Stimulated activated CD4-positive, alpha-beta T cell treated with anti-CD3 and anti-CD28 coated beads, Interleukin-2, amount 100 ng/mL, for 24 hours (primary cell): ENCODE measurements around the gene ATP1B3.
A peak's percentile ranks its signal among the peaks of the same experiment; 100 is the strongest.
"Not testable (repeated sequence)": the region's sequence is repeated elsewhere in the genome, so short reads cannot be mapped to it uniquely, and the experiment has no call there.

Source experiments
- DNase-seq, 2 donors: peaks; one replicate each; pipeline ENCODE4 v3.0.0-alpha.2; 2020

ATP1B3 gene

GRCh38 chr3:141909408-141909807 is 33.0 kb downstream of the ATP1B3 start:
- no peak for DNase-seq

DNA sequence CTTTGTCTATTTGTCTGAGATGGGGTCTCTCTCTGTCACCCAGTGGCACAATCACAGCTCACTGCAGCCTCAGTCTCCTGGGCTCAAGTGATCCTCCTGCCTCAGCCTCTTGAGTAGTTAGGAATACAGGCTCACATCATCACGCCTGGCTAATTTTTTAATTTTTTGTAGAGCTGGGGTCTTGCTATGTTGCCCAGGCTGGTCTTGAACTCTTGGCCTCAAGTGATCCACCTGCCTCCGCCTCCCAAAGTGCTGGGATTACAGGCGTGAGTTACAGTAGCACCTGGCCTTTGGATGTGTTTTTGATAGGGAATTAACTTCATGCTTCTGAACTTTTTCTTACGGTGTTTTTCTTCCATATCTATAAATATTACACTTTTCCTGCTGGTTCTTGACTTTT is 33.5 kb downstream of the ATP1B3 start:
- DNase-seq: not testable (repeated sequence)

DNA sequence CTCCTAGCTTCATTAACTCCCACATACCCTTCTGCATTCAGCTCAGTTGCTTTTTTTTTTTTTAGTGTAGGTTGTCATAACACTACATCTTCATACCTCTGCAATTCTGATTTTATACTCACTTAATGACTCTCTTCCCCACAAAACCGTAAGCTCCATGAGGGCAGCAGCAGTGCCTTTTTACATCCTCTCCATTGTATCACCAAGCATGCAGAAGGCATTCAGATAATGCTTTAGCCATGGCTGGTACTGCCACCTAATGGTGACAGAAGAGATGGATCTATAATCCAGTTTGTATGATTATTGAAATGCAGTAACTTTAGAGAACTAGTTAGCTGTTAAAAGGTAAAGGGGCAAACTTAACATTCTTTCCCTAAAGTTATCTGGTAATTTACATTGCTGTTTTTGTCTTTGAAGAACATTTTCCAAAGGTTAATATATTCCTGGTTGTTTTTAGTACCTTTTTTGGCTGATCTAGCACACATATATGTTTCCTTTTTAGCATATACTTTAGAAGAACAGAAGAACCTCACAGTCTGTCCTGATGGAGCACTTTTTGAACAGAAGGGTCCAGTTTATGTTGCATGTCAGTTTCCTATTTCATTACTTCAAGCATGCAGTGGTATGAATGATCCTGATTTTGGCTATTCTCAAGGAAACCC is 36.8 kb downstream of the ATP1B3 start:
- peak; percentile 23 to 37 for DNase-seq

GRCh38 chr3:141914311-141914710 is 37.9 kb downstream of the ATP1B3 start:
- no peak for DNase-seq

- no peak for DNase-seq
Measured at GRCh38 chr3:141915016-141915415, 38.6 kb downstream of the ATP1B3 start.

DNA sequence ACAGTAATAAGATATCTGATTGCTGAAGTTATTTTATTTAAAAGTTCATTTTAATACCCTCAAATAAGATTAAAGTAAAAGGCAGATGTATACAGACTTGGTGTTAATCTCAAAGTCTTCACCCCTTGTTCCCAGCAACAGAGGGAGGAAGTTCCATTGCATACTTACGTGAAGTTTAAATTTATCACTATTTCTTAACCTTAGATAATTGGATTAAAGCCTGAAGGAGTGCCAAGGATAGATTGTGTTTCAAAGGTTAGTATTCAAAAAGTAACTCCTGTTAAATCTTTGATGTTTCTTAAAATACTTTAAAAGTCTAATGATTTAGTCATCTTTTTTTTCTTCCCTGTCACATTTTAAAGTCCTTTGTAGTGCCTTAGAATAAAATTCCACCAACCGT is 39.3 kb downstream of the ATP1B3 start:
- no peak for DNase-seq

DNA sequence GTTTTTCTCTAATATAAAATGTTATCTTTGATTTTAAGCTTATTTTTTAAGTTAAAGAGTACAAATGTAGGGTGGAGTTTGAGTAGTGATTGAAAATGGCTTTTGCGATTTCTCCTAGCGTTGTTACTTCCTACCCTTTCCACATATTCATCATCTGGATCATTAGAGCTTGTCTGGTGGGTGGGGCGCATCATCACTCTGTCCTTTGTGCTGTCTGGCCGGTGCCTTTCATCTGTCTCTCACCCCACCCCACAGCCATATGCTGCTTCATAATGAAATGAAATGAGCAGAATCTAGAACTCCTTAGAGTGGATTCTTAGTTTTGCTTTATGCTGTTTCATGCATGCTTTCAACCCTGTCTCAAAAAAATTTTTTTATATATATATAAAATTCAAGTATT is 44.3 kb downstream of the ATP1B3 start:
- no peak for DNase-seq

DNA sequence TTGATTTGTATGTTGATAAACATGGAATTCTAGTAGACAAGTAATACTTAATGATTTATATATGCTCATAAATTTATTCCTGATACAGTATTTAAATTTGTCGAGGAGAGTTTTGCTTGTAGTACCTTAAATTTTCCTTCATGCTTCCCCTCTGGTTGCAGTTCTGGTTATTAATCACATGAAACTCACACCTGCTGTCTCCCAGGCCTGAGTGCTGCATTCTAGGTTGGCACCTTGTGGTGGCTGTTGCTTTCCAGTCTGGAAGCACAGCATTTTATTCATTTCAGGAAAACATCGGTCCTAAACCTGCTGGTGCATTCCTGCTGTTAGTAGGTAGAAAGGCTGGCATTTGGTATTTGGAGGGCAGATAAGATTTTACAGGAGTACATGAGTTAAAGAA is 44.9 kb downstream of the ATP1B3 start:
- no peak for DNase-seq

DNA sequence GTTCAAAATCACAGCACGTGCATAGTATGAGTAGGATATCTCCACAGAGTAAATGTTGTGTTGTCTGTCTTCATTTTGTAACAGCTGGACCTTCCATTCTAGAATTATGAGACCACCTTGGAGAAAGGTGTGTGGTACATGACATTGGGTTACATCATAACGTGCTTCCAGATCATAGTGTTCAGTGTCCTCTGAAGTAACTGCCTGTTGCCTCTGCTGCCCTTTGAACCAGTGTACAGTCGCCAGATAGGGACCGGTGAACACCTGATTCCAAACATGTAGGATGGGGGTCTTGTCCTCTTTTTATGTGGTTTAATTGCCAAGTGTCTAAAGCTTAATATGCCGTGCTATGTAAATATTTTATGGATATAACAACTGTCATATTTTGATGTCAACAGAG is 49.2 kb downstream of the ATP1B3 start:
- DNase-seq: not testable (repeated sequence)

- no peak for DNase-seq
Measured at GRCh38 chr3:141926929-141927328, 50.5 kb downstream of the ATP1B3 start.

DNA sequence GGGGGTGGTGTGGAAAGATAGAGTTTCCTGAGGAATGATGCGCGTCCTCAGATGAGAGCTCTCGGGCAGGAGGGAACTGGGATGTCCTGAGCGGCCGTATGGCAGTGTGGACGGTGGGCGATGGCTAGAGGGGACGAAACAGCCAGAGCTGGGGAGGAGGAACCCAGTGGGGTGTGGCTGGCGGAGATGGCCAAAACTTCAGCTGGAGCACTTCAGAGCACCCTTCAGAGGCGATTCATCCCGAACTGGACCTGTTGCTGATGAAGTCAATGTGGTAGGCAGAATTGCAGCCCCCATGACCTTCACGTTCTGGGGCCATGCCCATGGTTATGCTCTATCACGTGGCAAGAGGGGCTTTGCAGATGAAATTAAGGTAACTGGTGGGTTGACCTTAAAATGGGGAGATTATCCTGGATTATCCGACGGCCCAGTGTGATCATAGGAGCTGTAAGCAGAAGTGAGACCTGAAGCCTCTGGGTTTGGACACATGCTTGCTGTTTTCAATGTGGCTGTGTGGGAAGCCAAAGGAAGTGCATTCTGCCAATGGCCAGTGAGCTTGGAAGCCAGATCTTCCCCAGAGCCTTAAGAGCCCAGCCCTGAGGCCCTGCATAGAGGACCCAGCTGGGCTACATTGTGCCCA is 52.3 kb downstream of the ATP1B3 start:
- no peak for DNase-seq

DNA sequence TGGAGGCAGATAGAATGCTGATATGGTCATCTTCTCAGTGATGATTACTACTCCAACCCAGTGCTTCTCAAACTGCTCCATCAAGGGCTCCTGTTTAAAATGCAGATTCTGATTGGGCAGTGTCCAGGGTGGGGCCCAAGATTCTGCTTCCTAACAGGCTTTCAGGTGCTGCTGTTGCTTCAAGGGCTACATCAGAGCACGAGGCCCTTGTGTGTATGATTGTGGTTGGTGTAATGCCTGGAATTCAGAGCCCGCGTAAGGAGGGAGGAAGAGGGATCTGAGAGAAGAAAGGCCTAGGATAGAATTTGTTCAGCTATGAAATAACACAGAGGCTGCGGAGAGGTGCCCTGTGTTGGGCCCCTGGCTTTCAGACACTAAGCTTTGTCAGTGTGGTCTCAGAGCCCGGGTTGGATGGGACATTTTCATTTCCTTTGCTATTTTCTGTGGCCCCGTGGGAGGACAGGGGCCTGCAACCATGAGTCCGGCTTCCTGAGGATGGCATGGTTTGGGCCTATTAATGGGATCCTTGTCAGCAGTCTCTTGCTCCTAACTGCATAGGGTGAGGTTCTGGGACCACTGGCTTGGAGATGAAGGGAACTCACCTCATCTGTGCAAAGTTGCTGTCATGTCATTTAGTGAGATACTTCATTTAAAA is 53.0 kb downstream of the ATP1B3 start:
- DNase-seq: no peak

DNA sequence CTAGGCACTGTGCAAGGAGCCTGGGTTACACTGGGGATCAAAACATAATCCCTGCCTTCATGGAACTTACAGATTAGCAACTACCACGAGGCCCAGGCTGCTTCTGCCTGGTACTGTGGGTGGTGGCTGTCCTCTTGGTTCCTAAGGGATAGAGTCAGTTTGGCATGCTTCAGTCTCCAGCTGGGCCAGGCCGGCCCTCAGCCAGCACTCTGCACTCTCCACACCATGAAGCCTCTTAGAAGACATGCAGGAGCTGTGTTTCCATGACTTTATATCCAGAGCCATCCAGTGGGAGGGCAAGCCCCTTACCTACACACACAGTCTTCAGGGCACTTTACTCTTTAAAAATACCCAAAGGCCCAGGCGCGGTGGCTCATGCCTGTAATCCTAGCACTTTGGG is 54.4 kb downstream of the ATP1B3 start:
- DNase-seq: no peak

DNA sequence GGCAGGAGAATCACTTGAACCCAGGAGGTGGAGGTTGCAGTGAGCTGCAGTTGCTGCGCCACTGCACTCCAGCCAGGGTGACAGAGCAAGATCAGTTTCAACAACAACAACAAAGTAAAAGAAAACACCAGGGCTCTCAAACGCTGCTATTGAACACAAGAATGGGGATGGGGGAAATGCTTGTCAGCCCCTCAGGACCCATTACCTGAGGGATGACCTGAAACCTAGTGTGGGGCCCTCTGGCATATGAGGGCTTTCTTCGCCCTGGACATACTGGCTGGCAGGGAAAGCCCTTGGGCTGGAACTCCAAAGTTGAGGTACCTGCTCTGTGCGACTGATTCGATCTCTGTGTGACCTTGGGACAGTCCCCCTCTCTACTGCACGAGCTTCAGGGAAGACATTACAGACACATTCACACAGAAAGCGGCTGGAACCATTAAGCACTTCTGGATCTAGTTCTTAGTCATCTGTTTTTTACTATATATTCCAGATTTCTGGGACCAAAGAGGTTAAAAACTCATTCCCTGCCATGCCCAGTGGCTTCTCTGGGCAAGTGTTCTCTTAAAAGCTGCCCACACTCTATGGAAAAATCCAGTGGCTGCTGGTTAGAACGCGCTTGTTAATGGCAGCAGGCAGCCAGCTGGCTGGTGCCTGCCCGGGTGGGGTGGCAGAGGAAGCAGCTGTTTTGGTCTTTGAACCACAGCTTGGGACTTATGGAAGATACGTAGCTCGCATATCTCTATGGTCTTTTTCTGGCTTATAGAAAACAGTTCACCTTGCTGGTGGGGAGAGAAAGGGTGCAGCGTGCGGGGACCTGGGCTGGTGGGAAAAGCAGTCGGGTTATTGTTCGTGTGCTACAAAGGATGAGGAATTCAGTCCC is 57.2 kb downstream of the ATP1B3 start:
- DNase-seq: no peak

DNA sequence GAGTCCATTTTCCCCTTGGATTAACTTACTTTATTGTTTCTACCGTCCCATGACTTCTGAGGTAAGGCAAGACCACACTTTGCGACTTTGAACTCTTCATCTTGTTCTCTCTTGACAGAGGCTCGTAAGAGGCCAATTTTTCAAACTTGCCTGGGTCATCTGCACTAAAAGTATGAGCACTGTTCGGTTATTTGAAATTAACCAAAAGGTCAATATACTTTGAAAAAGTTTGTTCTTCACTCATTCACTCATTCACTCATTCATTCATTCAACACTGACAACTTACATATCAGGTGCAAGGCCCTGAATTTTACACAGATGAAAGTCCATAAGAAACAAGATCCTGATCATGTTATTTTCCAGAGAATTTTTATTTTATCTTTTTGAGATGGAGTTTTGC is 57.9 kb downstream of the ATP1B3 start:
- DNase-seq: no peak

- no peak for DNase-seq
Measured at GRCh38 chr3:141938011-141938500, 61.6 kb downstream of the ATP1B3 start.

- DNase-seq: no peak
Measured at GRCh38 chr3:141939759-141940158, 63.3 kb downstream of the ATP1B3 start.

GRCh38 chr3:141940194-141940776 is 63.8 kb downstream of the ATP1B3 start:
- DNase-seq: peak; percentile 50 to 59

DNA sequence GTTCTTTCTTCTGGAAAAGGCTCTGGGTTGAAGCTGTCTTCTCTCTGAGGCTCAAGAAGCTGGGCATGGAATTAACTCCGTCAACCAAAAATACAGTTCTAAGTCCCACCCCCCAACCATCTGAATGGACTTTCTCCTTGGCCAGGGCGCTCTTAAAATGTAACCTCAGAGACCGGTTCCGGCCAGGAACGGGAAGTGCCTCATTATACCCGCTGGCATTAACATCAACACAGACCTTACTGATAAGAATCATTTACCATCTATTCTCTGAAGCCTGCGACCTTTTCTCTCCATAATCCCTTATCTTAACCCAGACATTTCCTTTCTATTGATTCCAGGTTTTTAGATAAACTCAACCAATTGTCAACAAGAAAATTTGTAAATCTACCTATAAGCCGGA is 64.7 kb downstream of the ATP1B3 start:
- no peak for DNase-seq

DNA sequence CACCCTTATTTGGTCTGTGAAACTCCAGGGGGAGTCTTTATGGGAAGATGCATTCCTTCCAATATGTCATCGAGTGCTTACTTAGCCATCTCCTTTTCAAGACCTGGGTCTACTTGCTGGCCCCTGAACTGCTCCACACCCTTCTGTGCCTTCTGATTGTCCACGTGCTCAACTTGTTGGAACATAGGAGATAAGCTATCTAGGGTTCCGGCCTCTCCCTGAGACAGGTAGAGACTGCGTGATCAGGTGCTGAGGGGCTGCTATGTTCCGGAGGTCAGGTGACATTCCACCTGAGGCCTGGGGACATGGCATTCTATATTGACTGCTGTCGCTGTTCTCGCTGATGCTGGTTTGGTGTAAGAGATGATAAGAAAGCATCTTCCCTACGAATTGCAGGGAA is 65.6 kb downstream of the ATP1B3 start:
- DNase-seq: no peak

- no peak for DNase-seq
Measured at GRCh38 chr3:141945726-141946485, 69.5 kb downstream of the ATP1B3 start.

DNA sequence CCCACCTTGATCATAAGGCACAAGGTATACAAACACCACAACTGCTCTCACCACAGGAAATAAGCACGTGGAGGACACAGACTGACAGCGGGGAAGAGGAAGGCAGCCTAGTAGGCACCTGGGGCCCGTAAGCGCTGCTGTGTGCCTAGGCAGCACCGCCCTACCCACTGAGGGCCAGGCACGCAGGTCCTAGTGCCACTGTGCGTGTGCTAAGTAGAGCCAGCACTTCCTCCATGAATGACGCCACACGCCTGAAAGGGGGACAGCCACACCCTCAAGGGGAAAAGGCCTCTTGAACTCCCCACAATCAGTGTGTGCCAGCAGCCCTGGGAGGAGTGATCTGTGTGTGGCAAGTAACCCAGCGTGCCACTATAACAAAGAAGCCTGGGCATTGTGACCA is 73.0 kb downstream of the ATP1B3 start:
- no peak for DNase-seq
